A549 treated with CpdA at 1 μM for 4 hours (cell line): Measurements from ENCODE around the gene PAK1IP1. TPM values are rescaled to one million over a fixed set of nuclear protein-coding genes. Genes with fewer than 3 reads are reported as not detected.

Source experiments
- total RNA-seq: library from RNA; stranded (reverse); fragments of 200-300 nt; extraction: Qiagen RNA extraction; gene quantifications from 5 replicates; pipeline ENCODE4 v1.2.3, GENCODE V29; 2022; ENCODE audit warnings: low read depth

Gene PAK1IP1, protein sequence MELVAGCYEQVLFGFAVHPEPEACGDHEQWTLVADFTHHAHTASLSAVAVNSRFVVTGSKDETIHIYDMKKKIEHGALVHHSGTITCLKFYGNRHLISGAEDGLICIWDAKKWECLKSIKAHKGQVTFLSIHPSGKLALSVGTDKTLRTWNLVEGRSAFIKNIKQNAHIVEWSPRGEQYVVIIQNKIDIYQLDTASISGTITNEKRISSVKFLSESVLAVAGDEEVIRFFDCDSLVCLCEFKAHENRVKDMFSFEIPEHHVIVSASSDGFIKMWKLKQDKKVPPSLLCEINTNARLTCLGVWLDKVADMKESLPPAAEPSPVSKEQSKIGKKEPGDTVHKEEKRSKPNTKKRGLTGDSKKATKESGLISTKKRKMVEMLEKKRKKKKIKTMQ
- total RNA-seq, result 22.2 to 25.9 TPM (median 22.8 TPM) in 5 replicates

DNA sequence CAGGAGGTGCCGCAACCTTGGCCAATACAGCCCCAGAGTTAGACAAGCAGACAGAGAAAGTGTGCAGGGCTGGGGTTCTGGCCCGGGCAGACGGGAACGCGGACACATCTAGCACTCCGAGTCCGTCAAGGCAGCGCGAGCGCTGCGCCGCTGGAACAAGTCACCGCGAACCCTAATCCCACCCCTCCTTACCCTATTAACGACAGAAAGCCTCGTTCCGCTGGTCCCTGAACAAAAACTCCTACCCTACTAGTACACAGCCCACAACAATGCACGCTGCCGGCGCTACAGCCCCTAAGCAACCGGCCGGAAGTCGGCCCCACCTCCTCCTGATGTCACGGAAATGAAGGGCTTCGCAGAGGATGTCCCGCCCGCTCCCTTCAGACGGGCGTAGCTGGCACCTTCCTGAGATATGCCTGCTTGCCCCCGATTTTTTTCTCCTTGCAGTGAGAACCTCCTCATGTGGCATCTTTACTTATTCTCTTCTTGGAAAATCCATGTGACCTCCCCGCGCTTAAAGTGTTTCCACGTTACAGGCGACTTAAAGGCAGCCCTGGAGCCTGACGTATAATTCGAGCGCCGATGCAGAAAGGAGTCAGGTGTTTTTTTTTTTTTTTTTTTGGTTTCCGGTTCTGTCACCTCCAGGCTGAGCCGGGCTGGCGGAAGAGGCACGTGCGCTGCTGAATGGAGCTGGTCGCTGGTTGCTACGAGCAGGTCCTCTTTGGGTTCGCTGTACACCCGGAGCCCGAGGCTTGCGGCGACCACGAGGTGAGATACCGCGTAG lies at the start of gene PAK1IP1, which contains the start of gene C6orf52:
TSS of gene PAK1IP1 (plus strand) at position 671 of the 784 bp plus-strand sequence. CDS start at position 685, 14 bp downstream.
TSS of gene C6orf52 (minus strand) at position 315 of the 784 bp plus-strand sequence. CDS start 7,066 bp downstream, outside the sequence.

DNA sequence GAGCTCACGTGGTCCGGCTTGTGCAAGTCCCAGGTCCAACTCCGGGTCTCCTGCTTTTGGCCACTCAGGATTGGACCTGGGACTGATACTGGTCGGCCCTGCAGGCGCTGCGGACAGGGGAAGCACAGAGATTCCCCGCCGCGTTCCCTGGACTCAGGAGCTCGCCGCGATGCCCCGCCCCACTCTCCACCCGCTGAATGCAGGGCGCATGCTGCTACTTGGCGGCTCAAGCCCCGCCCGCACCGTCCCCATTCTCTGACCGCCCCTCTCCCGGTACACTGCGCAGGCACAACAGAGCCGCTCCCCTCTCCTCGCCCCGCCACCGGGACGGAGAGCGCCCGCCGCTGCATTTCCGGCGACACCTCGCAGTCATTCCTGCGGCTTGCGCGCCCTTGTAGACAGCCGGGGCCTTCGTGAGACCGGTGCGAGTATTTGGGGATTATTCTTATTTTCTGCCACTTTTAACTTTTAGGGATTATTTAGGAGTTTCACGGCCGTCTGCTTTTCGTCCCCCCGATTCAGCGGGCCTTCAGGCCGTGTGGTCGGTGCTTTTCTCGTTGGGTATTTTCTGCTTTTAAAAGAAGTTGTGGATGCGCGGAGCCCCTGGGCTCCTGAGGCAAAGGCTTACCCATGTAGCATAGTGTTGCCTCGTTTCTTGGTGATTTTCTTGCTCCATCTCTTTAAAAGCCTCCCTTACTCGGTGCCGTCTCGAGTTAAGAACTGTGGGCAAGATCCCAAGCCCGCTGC lies 28.2 kb downstream of the PAK1IP1 start, which contains the start of gene TMEM14C:
TSS of gene TMEM14C (plus strand) at position 251 of the 747 bp plus-strand sequence. CDS start 1,544 bp downstream, outside the sequence.

DNA sequence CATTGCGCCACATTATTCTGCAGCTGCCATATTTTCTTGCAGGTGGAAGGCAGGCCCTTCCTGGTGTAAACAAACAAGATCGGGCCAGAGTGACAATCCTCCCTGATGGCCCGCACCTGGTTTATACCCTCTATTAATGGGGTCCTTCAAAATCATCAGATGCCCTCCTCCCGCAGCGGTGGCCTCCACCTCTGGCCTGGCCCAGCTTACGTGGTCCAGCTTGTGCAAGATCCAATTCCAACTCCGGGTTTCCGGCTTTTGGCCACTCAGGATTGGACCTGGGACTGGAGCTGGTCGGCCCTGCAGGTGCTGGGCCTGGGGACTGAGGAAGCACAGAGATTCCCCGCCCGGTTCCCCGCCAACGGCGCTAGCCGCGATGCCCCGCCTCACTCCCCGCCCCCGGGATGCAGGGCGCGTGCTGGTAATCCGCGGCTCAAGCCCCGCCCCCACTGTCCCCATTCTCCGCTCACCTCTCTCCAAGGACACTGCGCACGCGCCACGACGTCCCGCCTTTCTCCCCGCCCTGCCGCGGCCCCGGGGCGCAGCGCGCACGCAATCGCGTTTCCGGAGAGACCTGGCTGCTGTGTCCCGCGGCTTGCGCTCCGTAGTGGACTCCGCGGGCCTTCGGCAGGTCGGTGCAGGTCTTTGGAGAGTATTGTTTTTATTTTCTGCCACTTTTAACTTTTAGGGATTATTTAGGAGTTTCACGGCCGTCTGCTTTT lies 52.6 kb downstream of the PAK1IP1 start, which contains the start of gene TMEM14B:
TSS of gene TMEM14B (plus strand) at position 555 of the 722 bp plus-strand sequence. CDS start 1,441 bp downstream, outside the sequence.

Other genes starting within 250 kb of the PAK1IP1 start
- gene GCNT2, start 173.6 kb upstream of the PAK1IP1 start, total RNA-seq, result 6.4 to 11.2 TPM (median 7.1 TPM) in 5 replicates
- gene C6orf52, start 356 bp upstream of the PAK1IP1 start, total RNA-seq, result 1.7 to 3.2 TPM (median 2.1 TPM) in 5 replicates
- gene TMEM14C, start 28.1 kb downstream of the PAK1IP1 start, total RNA-seq, result 141 to 166 TPM (median 149 TPM) in 5 replicates
- 137 to 161 TPM (median 145 TPM) in 5 replicates for gene TMEM14B, start 52.8 kb downstream of the PAK1IP1 start, total RNA-seq
- 0.11 to 0.33 TPM (median 0.17 TPM) in 5 replicates for gene MAK, start 143.6 kb downstream of the PAK1IP1 start, total RNA-seq
- not detected in 5 replicates for gene GCM2, start 187.1 kb downstream of the PAK1IP1 start, total RNA-seq
- 2.8 to 3.6 TPM (median 3.1 TPM) in 5 replicates for gene SYCP2L, start 192.1 kb downstream of the PAK1IP1 start, total RNA-seq